ENCODE results near the gene IRF8.

Gene IRF8

GRCh38 chr16:85963753-85964285 lies 64.9 kb downstream of the IRF8 start:
- DNase-seq: no peak

- DNase-seq: no peak
Measured at GRCh38 chr16:85965125-85965524, 66.2 kb downstream of the IRF8 start.

GRCh38 chr16:85967111-85967510 lies 68.1 kb downstream of the IRF8 start:
- no peak for DNase-seq

GRCh38 chr16:85968041-85968920 lies 69.3 kb downstream of the IRF8 start:
- DNase-seq: no peak

- DNase-seq: no peak
Measured at GRCh38 chr16:85969159-85969558, 70.2 kb downstream of the IRF8 start.

- DNase-seq: no peak
Measured at GRCh38 chr16:85969591-85969990, 70.6 kb downstream of the IRF8 start.

GRCh38 chr16:85970016-85970733 lies 71.2 kb downstream of the IRF8 start:
- DNase-seq: no peak

- no peak for DNase-seq
Measured at GRCh38 chr16:85970738-85971137, 71.8 kb downstream of the IRF8 start.

All from CD4-positive, alpha-beta T cell treated with Interleukin-4 for 4 hours (primary cell).